Vagina (tissue), 2 donors: Measurements from ENCODE around the gene DVL1.

ENCODE experiments used
- POLR2A ChIP-seq, 2 donors: fragments of 450-650 bp; IDR thresholded peaks; one replicate each; pipeline ENCODE4 v1.6.1; 2017; ENCODE audit warnings: antibody characterized with exemption in 2 of 2, mild to moderate bottlenecking in 2 of 2, moderate library complexity in 2 of 2
- POLR2AphosphoS5 ChIP-seq, 2 donors: sonication (generic); formaldehyde crosslinking; IDR thresholded peaks; one replicate each; pipeline ENCODE4 v1.9.0; 2017; ENCODE audit warnings: antibody characterized with exemption in 2 of 2, mild to moderate bottlenecking in 2 of 2, low read depth in 1 of 2; ENCODE audit not compliant: insufficient read depth in 1 of 2
- TF ChIP-seq, protein P1 (sequence below), 3 experiments: fragments of 450-650 bp in 2 of 3; fragments of 200-600 bp in 1 of 3; sonication (generic) in 1 of 3; IDR thresholded peaks; one replicate each; pipeline ENCODE4 v1.5.1; 2017 to 2019; ENCODE audit warnings: antibody characterized with exemption in 3 of 3, mild to moderate bottlenecking in 2 of 3, moderate library complexity in 2 of 3

DNA sequence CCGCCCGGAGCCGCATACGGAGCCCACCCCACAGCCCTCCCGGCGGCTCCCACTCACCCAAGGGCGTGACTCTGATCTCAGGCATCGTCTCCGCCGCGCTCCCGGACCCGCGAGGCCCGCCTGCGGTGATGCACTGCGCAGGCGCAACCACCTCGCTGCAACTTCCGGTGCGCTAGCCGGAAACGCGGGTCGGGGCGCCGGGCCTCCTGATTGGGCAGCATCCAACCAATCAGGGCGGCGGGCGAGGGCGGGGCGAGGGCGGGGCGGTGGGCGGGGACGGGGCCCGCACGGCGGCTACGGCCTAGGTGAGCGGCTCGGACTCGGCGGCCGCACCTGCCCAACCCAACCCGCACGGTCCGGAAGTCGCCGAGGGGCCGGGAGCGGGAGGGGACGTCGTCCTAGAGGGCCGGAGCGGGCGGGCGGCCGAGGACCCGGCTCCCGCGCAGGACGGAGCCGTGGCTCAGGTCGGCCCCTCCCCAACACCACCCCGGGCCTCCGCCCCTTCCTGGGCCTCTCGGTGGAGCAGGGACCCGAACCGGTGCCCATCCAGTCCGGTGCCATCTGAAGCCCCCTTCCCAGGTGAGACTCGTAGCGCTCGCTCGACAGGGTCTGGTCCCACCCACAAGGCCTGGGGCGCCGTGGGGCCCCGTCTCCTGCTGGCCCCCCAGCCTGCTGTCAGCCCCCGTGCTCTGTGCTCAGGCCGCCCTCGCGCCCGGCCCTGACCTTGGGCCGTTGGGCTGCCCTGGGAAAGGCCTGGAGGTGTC lies 24.5 kb downstream of the DVL1 start, which contains the start of the genes CPTP and INTS11:
- peak in 1 of 2 donors; percentile 0 for TF ChIP-seq POLR2A (IDR thresholded peaks at IDR 0.05)
- TF ChIP-seq, protein P1, sequence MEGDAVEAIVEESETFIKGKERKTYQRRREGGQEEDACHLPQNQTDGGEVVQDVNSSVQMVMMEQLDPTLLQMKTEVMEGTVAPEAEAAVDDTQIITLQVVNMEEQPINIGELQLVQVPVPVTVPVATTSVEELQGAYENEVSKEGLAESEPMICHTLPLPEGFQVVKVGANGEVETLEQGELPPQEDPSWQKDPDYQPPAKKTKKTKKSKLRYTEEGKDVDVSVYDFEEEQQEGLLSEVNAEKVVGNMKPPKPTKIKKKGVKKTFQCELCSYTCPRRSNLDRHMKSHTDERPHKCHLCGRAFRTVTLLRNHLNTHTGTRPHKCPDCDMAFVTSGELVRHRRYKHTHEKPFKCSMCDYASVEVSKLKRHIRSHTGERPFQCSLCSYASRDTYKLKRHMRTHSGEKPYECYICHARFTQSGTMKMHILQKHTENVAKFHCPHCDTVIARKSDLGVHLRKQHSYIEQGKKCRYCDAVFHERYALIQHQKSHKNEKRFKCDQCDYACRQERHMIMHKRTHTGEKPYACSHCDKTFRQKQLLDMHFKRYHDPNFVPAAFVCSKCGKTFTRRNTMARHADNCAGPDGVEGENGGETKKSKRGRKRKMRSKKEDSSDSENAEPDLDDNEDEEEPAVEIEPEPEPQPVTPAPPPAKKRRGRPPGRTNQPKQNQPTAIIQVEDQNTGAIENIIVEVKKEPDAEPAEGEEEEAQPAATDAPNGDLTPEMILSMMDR (IDR thresholded peaks at IDR 0.05): no peak
- TF ChIP-seq POLR2AphosphoS5 (IDR thresholded peaks at IDR 0.05; ENCODE audit: insufficient read depth in 1 of 2, low read depth in 1 of 2): peak; percentile 84 to 87
